Caki2 (cell line): Measurements from ENCODE around the gene MYPOP. TPM values are rescaled to one million over a fixed set of nuclear protein-coding genes. Genes with fewer than 3 reads are reported as not detected.
"Not testable (repeated sequence)": the region's sequence is repeated elsewhere in the genome, so short reads cannot be mapped to it uniquely, and the experiment has no call there.

ENCODE experiments used
- DNase-seq: peaks from one replicate; pipeline ENCODE4 v3.0.0-alpha.2; 2015; ENCODE audit warnings: low read depth
- in situ Hi-C: cut with HindIII; loops from 2 replicates; pipeline ENCODE4 v1.10.0; 2016; ENCODE audit warnings: low sequenced_read_pairs, low pct_unique_long_range_greater_than_20kb, mixed read lengths
- total RNA-seq: library from RNA; depleted of rRNA; stranded (reverse); fragments of >200 nt; shearing (Covaris generic); gene quantifications from 2 replicates; pipeline ENCODE4 v1.2.3, GENCODE V29; 2014; ENCODE audit warnings: low replicate concordance

The MYPOP gene
- total RNA-seq, 1 experiment from 2014 or later: 6.0 TPM

GRCh38 chr19:45873219-45873772 lies 29.1 kb downstream of the MYPOP start:
- in situ Hi-C loops: no loop called here
- DNase-seq: no peak

- DNase-seq: no peak
- in situ Hi-C loops: no loop called here
Observed at GRCh38 chr19:45872095-45872919, 30.1 kb downstream of the MYPOP start.

- DNase-seq: no peak
- in situ Hi-C loops: no loop called here
Observed at GRCh38 chr19:45870798-45871197, 31.6 kb downstream of the MYPOP start.

GRCh38 chr19:45867241-45867640 lies 35.2 kb downstream of the MYPOP start:
- DNase-seq, in situ Hi-C loops: not testable (repeated sequence)

- no peak for DNase-seq
- in situ Hi-C loops: no loop called here
Observed at GRCh38 chr19:45866400-45867176, 35.8 kb downstream of the MYPOP start.

- DNase-seq: no peak
- in situ Hi-C loops: no loop called here
Observed at GRCh38 chr19:45865269-45865948, 37.0 kb downstream of the MYPOP start.

GRCh38 chr19:45864629-45865082 lies 37.8 kb downstream of the MYPOP start:
- in situ Hi-C loops: no loop called here
- DNase-seq: no peak

- no peak for DNase-seq
- in situ Hi-C loops: no loop called here
Observed at GRCh38 chr19:45863840-45864628, 38.4 kb downstream of the MYPOP start, which contains the start of gene FOXA3. Gene FOXA3 (plus strand): TSS chr19:45864326. CDS start chr19:45864457, 131 bp downstream.

- in situ Hi-C loops: no loop called here
- no peak for DNase-seq
Observed at GRCh38 chr19:45863335-45863839, 39.0 kb downstream of the MYPOP start.

- DNase-seq: peak; percentile 98
- in situ Hi-C loops: no loop called here
Observed at GRCh38 chr19:45862564-45863334, 39.7 kb downstream of the MYPOP start, which contains the start of gene SYMPK. Gene SYMPK (minus strand): TSS chr19:45863147. CDS start chr19:45854495, 8,652 bp downstream.

GRCh38 chr19:45862271-45862563 lies 40.2 kb downstream of the MYPOP start:
- no peak for DNase-seq
- in situ Hi-C loops: no loop called here

- no peak for DNase-seq
- in situ Hi-C loops: no loop called here
Observed at GRCh38 chr19:45860359-45861259, 41.8 kb downstream of the MYPOP start.

- DNase-seq: no peak
- in situ Hi-C loops: no loop called here
Observed at GRCh38 chr19:45854167-45854778, 48.1 kb downstream of the MYPOP start.

GRCh38 chr19:45852983-45853382 lies 49.4 kb downstream of the MYPOP start:
- in situ Hi-C loops: no loop called here
- no peak for DNase-seq

- in situ Hi-C loops: no loop called here
- no peak for DNase-seq
Observed at GRCh38 chr19:45852145-45852750, 50.2 kb downstream of the MYPOP start.
